ENCODE results near the gene RUNX2. TPM values are rescaled to one million over a fixed set of nuclear protein-coding genes. Genes with fewer than 3 reads are reported as not detected.
A peak's percentile ranks its signal among the peaks of the same experiment; 100 is the strongest.
"Not testable (repeated sequence)": the region's sequence is repeated elsewhere in the genome, so short reads cannot be mapped to it uniquely, and the experiment has no call there.

The RUNX2 gene
- total RNA-seq, 1 donor from 2014 or later: 0.79 TPM

GRCh38 chr6:45667766-45668165, 339.6 kb downstream of the RUNX2 start:
- intact Hi-C loops (cut with micrococcal nuclease): no loop called here
- no peak for ATAC-seq
- no peak for DNase-seq

- DNase-seq: no peak
- intact Hi-C loops (cut with micrococcal nuclease): no loop called here
- ATAC-seq: no peak
Measured at GRCh38 chr6:45668705-45669104, 340.6 kb downstream of the RUNX2 start.

GRCh38 chr6:45673167-45673566, 345.0 kb downstream of the RUNX2 start:
- DNase-seq; intact Hi-C loops (cut with micrococcal nuclease); ATAC-seq: not testable (repeated sequence)

GRCh38 chr6:45675166-45675565, 347.0 kb downstream of the RUNX2 start:
- DNase-seq; ATAC-seq; intact Hi-C loops (cut with micrococcal nuclease): not testable (repeated sequence)

GRCh38 chr6:45675634-45676033, 347.5 kb downstream of the RUNX2 start:
- intact Hi-C loops (cut with micrococcal nuclease): no loop called here
- DNase-seq (no peak), ATAC-seq (no peak)

- DNase-seq (no peak), ATAC-seq (no peak)
- intact Hi-C loops (cut with micrococcal nuclease): no loop called here
Measured at GRCh38 chr6:45676380-45676779, 348.2 kb downstream of the RUNX2 start.

GRCh38 chr6:45677381-45678284, 349.5 kb downstream of the RUNX2 start:
- intact Hi-C loops (cut with micrococcal nuclease): no loop called here

GRCh38 chr6:45678285-45678607, 350.1 kb downstream of the RUNX2 start:
- no peak for DNase-seq
- ATAC-seq: no peak
- intact Hi-C loops (cut with micrococcal nuclease): no loop called here

More at GRCh38 chr6:45677381-45678284, 349.5 kb downstream of the RUNX2 start:
- ATAC-seq (peak; percentile 76), DNase-seq (peak; percentile 42)

GRCh38 chr6:45679163-45679562, 351.0 kb downstream of the RUNX2 start:
- ATAC-seq (no peak), DNase-seq (no peak)
- intact Hi-C loops (cut with micrococcal nuclease): no loop called here

GRCh38 chr6:45679631-45680030, 351.5 kb downstream of the RUNX2 start:
- intact Hi-C loops (cut with micrococcal nuclease): no loop called here
- DNase-seq (no peak), ATAC-seq (no peak)

- intact Hi-C loops (cut with micrococcal nuclease): no loop called here
- ATAC-seq (peak; percentile 33), DNase-seq (no peak)
Measured at GRCh38 chr6:45681860-45682511, 353.9 kb downstream of the RUNX2 start.

GRCh38 chr6:45684476-45684875, 356.3 kb downstream of the RUNX2 start:
- no peak for ATAC-seq
- no peak for DNase-seq
- intact Hi-C loops (cut with micrococcal nuclease): no loop called here

- ATAC-seq (no peak), DNase-seq (no peak)
- intact Hi-C loops (cut with micrococcal nuclease): no loop called here
Measured at GRCh38 chr6:45685076-45685475, 356.9 kb downstream of the RUNX2 start.

- DNase-seq (no peak), ATAC-seq (no peak)
- intact Hi-C loops (cut with micrococcal nuclease): no loop called here
Measured at GRCh38 chr6:45686841-45687569, 358.9 kb downstream of the RUNX2 start.

GRCh38 chr6:45687570-45687969, 359.4 kb downstream of the RUNX2 start:
- DNase-seq (no peak), ATAC-seq (no peak)
- intact Hi-C loops (cut with micrococcal nuclease): no loop called here

GRCh38 chr6:45688180-45688579, 360.1 kb downstream of the RUNX2 start:
- DNase-seq (no peak), ATAC-seq (no peak)
- intact Hi-C loops (cut with micrococcal nuclease): no loop called here

GRCh38 chr6:45689926-45690615, 361.9 kb downstream of the RUNX2 start:
- intact Hi-C loops (cut with micrococcal nuclease): no loop called here
- DNase-seq (no peak), ATAC-seq (no peak)

- DNase-seq (no peak), ATAC-seq (no peak)
- intact Hi-C loops (cut with micrococcal nuclease): no loop called here
Measured at GRCh38 chr6:45690846-45691245, 362.7 kb downstream of the RUNX2 start.

GRCh38 chr6:45691426-45691825, 363.3 kb downstream of the RUNX2 start:
- ATAC-seq (no peak), DNase-seq (no peak)
- intact Hi-C loops (cut with micrococcal nuclease): no loop called here

All from left ventricle myocardium superior (tissue), 1 donor.